SK-N-SH (cell line): ENCODE measurements around the gene CABLES2.

ENCODE experiments used
- EP300 ChIP-seq, 2 experiments: IDR thresholded peaks; 2 replicates each; pipeline versions ENCODE4 v1.4.0 to v1.6.1; 2012; ENCODE audit warnings: borderline replicate concordance in 1 of 2, low read depth in 1 of 2, low read length in 1 of 2
- GABPA ChIP-seq: IDR thresholded peaks from 2 replicates; pipeline ENCODE4 v1.4.0; 2012; ENCODE audit warnings: low read depth, mild to moderate bottlenecking
- NRF1 ChIP-seq: IDR thresholded peaks from 2 replicates; pipeline ENCODE4 v1.6.1; 2012; ENCODE audit warnings: low read depth, mild to moderate bottlenecking, low read length
- POLR2AphosphoS5 ChIP-seq: IDR thresholded peaks from 2 replicates; pipeline ENCODE4 v1.6.1; 2012; ENCODE audit warnings: low read depth, low read length
- RAD21 ChIP-seq: IDR thresholded peaks from 2 replicates; pipeline ENCODE4 v1.6.1; 2012; ENCODE audit warnings: mild to moderate bottlenecking, low read length
- SIN3A ChIP-seq: IDR thresholded peaks from 2 replicates; pipeline ENCODE4 v1.6.1; 2012; ENCODE audit warnings: low read depth, mild to moderate bottlenecking, low read length, moderate library complexity, borderline replicate concordance
- TAF1 ChIP-seq: IDR thresholded peaks from 2 replicates; pipeline ENCODE4 v1.6.1; 2012; ENCODE audit warnings: low read depth, mild to moderate bottlenecking, low read length, moderate library complexity, borderline replicate concordance
- TF ChIP-seq, protein P1 (sequence below): fragments of 200-600 bp; sonication (generic); IDR thresholded peaks from 2 replicates; pipeline ENCODE4 v1.6.1; 2017; ENCODE audit warnings: antibody characterized with exemption, mild to moderate bottlenecking, moderate library complexity
- TF ChIP-seq, protein P2 (sequence below): IDR thresholded peaks from 2 replicates; pipeline ENCODE4 v1.4.0; 2012; ENCODE audit warnings: low read depth
- TF ChIP-seq, protein P3 (sequence below): fragments of 150-350 bp; IDR thresholded peaks from 2 replicates; pipeline ENCODE4 v1.6.1; 2017; ENCODE audit warnings: antibody characterized with exemption, low read length, low read depth, borderline replicate concordance

DNA sequence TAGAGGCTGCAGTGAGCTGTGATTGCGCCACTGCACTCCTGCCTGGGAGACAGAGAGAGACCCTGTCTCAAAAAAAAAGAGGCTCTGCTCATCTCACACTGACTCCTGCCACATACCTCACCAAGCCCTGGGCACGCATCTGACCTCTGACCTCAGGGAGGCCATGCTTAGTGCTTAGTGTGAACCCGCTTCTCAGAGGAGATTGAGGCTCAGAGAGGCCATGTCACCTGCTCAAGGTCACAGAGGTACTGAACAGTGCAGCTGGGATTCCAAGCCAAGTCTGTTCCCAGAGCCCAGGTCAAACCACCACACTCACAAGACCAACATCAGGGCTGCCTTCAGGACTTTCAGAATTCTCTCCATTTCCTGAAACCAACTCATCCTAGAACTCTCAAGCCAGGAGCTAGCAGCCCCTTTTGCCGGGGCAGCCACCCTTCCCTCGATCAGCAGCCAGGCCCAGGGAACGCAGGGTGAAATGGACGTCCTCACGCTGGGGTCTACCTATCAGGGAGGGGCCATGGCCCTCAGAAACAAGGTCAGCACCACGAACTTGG lies 2.9 kb downstream of the CABLES2 start:
- no peak for TF ChIP-seq GABPA
- TF ChIP-seq, protein P1, sequence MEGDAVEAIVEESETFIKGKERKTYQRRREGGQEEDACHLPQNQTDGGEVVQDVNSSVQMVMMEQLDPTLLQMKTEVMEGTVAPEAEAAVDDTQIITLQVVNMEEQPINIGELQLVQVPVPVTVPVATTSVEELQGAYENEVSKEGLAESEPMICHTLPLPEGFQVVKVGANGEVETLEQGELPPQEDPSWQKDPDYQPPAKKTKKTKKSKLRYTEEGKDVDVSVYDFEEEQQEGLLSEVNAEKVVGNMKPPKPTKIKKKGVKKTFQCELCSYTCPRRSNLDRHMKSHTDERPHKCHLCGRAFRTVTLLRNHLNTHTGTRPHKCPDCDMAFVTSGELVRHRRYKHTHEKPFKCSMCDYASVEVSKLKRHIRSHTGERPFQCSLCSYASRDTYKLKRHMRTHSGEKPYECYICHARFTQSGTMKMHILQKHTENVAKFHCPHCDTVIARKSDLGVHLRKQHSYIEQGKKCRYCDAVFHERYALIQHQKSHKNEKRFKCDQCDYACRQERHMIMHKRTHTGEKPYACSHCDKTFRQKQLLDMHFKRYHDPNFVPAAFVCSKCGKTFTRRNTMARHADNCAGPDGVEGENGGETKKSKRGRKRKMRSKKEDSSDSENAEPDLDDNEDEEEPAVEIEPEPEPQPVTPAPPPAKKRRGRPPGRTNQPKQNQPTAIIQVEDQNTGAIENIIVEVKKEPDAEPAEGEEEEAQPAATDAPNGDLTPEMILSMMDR = no peak
- TF ChIP-seq NRF1 = no peak
- no peak for TF ChIP-seq EP300 (IDR thresholded peaks at IDR 0.05; ENCODE audit: borderline replicate concordance in 1 of 2, low read depth in 1 of 2, low read length in 1 of 2)
- no peak for TF ChIP-seq RAD21
- TF ChIP-seq TAF1 = no peak
- no peak for TF ChIP-seq POLR2AphosphoS5
- TF ChIP-seq, protein P2, sequence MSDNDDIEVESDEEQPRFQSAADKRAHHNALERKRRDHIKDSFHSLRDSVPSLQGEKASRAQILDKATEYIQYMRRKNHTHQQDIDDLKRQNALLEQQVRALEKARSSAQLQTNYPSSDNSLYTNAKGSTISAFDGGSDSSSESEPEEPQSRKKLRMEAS = no peak
- TF ChIP-seq, protein P3, sequence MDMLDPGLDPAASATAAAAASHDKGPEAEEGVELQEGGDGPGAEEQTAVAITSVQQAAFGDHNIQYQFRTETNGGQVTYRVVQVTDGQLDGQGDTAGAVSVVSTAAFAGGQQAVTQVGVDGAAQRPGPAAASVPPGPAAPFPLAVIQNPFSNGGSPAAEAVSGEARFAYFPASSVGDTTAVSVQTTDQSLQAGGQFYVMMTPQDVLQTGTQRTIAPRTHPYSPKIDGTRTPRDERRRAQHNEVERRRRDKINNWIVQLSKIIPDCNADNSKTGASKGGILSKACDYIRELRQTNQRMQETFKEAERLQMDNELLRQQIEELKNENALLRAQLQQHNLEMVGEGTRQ = no peak
- TF ChIP-seq SIN3A = no peak
